ENCODE measurements around the gene ESPL1. TPM values are rescaled to one million over a fixed set of nuclear protein-coding genes. Genes with fewer than 3 reads are reported as not detected.

The ESPL1 gene
- total RNA-seq, 3 donors from 2014 or later: 0.33 to 1.3 (median 1.2) TPM

DNA sequence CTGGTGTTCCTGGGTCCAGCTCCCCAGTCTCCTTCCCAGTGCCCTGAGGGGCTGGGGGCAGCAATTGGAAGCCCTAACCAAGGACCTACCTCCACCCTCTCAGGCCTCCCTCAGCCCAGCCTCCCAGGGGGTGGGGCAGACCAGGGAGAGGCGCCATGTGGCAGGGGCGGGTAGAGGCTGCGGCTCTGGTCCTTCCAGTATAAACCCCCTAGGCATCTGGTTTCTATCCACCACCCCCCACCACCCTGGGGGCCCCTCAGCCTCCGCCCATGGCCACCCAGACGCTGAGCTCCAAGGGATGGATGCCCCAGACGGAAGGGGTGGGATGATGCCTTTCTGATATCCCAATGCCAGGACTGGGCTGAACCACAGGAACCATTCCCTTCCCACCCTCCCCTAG is 70.8 kb downstream of the ESPL1 start:
- no peaks in the 10 kb centered on the region for H3K4me1 ChIP-seq
- peaks cover 0 to 23% of the 10 kb centered on the region in 2 donors for H3K27me3 ChIP-seq
- H3K36me3 ChIP-seq: no peaks in the 10 kb centered on the region
- no peak overlapping the region for H3K27ac ChIP-seq
- no peaks in the 10 kb centered on the region for H3K9me3 ChIP-seq
- DNase-seq (ENCODE audit: low spot score in 2 of 2): no peak
- H3K4me3 ChIP-seq: no peak overlapping the region
- intact Hi-C loops (cut with DNase I; ENCODE audit: low total_unique reads): no loop called here
- TF ChIP-seq, protein P1, sequence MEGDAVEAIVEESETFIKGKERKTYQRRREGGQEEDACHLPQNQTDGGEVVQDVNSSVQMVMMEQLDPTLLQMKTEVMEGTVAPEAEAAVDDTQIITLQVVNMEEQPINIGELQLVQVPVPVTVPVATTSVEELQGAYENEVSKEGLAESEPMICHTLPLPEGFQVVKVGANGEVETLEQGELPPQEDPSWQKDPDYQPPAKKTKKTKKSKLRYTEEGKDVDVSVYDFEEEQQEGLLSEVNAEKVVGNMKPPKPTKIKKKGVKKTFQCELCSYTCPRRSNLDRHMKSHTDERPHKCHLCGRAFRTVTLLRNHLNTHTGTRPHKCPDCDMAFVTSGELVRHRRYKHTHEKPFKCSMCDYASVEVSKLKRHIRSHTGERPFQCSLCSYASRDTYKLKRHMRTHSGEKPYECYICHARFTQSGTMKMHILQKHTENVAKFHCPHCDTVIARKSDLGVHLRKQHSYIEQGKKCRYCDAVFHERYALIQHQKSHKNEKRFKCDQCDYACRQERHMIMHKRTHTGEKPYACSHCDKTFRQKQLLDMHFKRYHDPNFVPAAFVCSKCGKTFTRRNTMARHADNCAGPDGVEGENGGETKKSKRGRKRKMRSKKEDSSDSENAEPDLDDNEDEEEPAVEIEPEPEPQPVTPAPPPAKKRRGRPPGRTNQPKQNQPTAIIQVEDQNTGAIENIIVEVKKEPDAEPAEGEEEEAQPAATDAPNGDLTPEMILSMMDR (IDR thresholded peaks at IDR 0.05): no peak
- TF ChIP-seq POLR2A (IDR thresholded peaks at IDR 0.05): no peak
- TF ChIP-seq POLR2AphosphoS5 (IDR thresholded peaks at IDR 0.05): no peak

DNA sequence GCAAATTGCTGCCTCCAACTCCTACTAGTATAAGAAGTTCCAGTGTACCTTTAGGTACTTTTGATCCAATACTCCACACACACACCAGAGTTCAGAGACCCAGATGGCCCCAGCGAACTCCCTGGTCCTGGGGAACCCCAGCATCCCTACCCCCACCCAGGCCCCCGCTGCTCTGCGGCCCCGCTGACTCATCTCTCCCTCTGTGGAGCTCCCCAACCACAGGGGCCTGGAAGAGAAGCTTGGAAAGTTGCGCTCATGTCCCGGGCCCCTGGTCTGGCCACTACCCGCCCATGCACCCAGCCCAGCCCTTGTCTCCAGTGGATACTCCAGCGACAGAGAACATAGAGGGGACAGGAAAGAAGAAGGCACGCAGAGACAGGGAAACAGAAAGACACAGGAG is 72.3 kb downstream of the ESPL1 start:
- TF ChIP-seq POLR2A (IDR thresholded peaks at IDR 0.05) (no peak), POLR2AphosphoS5 (IDR thresholded peaks at IDR 0.05) (no peak)
- TF ChIP-seq, protein P1 (IDR thresholded peaks at IDR 0.05): no peak
- intact Hi-C loops (cut with DNase I; ENCODE audit: low total_unique reads): loop anchor here (5.0 kb wide), 1 partner anchor 163 kb away; no protein-coding TSS in a partner anchor
- H3K36me3 ChIP-seq: no peaks in the 10 kb centered on the region
- DNase-seq (ENCODE audit: low spot score in 2 of 2): no peak
- no peaks in the 10 kb centered on the region for H3K4me1 ChIP-seq
- no peak overlapping the region for H3K27ac ChIP-seq
- no peaks in the 10 kb centered on the region for H3K9me3 ChIP-seq
- H3K4me3 ChIP-seq: no peak overlapping the region
- H3K27me3 ChIP-seq: peaks cover 0 to 18% of the 10 kb centered on the region in 2 donors

Other genes starting within 250 kb of the ESPL1 start
- 100 to 1,000 TPM in 2 of 3 donors, 10 to 100 TPM in 1; 65.4 to 228 (median 156) TPM for gene TNS2, start 218.2 kb upstream of the ESPL1 start, total RNA-seq
- gene SPRYD3, start 188.9 kb upstream of the ESPL1 start, total RNA-seq: 10 to 100 TPM; 31.8 to 45.8 (median 36.3) TPM
- 100 to 1,000 TPM; 169 to 708 (median 284) TPM for gene IGFBP6, start 170.6 kb upstream of the ESPL1 start, total RNA-seq
- gene SOAT2, start 164.8 kb upstream of the ESPL1 start, total RNA-seq: under 1 TPM in 2 of 3 donors, not detected in 1; 0.16 to 0.33 TPM
- 10 to 100 TPM; 17.9 to 22.0 (median 19.3) TPM for gene ZNF740, start 87.6 kb upstream of the ESPL1 start, total RNA-seq
- 10 to 100 TPM; 60.2 to 74.1 (median 68.8) TPM for gene CSAD, start 87.4 kb upstream of the ESPL1 start, total RNA-seq
- 1 to 10 TPM; 1.1 to 2.9 (median 2.9) TPM for gene ITGB7, start 61.0 kb upstream of the ESPL1 start, total RNA-seq
- 10 to 100 TPM; 12.2 to 39.8 (median 23.3) TPM for gene RARG, start 36.1 kb upstream of the ESPL1 start, total RNA-seq
- gene PFDN5, start 27.2 kb downstream of the ESPL1 start, total RNA-seq: 1,000 to 10,000 TPM in 1 of 3 donors, 100 to 1,000 TPM in 2; 764 to 1,048 (median 840) TPM
- 10 to 100 TPM; 35.7 to 63.8 (median 39.1) TPM for gene MYG1, start 31.4 kb downstream of the ESPL1 start, total RNA-seq
- 10 to 100 TPM; 46.2 to 63.7 (median 51.0) TPM for gene AAAS, start 53.3 kb downstream of the ESPL1 start, total RNA-seq
- not detected for gene SP7, start 68.1 kb downstream of the ESPL1 start, total RNA-seq
- gene SP1, start 111.9 kb downstream of the ESPL1 start, total RNA-seq: 100 to 1,000 TPM in 1 of 3 donors, 10 to 100 TPM in 2; 84.6 to 111 (median 91.4) TPM
- gene AMHR2, start 155.6 kb downstream of the ESPL1 start, total RNA-seq: under 1 TPM in 1 of 3 donors, not detected in 2; 0.15 TPM
- gene PRR13, start 173.4 kb downstream of the ESPL1 start, total RNA-seq: 10 to 100 TPM; 57.1 to 65.1 (median 61.0) TPM
- gene PCBP2, start 183.8 kb downstream of the ESPL1 start, total RNA-seq: 100 to 1,000 TPM; 512 to 722 (median 529) TPM
- 10 to 100 TPM; 16.4 to 28.8 (median 24.6) TPM for gene MAP3K12, start 231.2 kb downstream of the ESPL1 start, total RNA-seq
- gene TARBP2, start 233.0 kb downstream of the ESPL1 start, total RNA-seq: 10 to 100 TPM; 24.8 to 45.1 (median 37.0) TPM
- under 1 TPM in 1 of 3 donors, not detected in 2; 0.98 TPM for gene NPFF, start 239.2 kb downstream of the ESPL1 start, total RNA-seq

Data from breast epithelium (tissue), 4 donors.